ENCODE measurements around the gene CTSH.

The CTSH gene

GRCh38 chr15:78944669-78945407 lies at the start of gene CTSH:
TSS of gene CTSH (minus strand) at chr15:78945046. CDS start at chr15:78944981, 65 bp downstream.
- peak; percentile 27 for DNase-seq

GRCh38 chr15:78993931-78994530 lies 49.2 kb upstream of the CTSH start:
- DNase-seq, result no peak

GRCh38 chr15:78993257-78993930 lies 48.5 kb upstream of the CTSH start:
- DNase-seq, result no peak

GRCh38 chr15:78992416-78993256 lies 47.8 kb upstream of the CTSH start:
- DNase-seq, result no peak

- no peak for DNase-seq
Measured at GRCh38 chr15:78991879-78992278, 47.0 kb upstream of the CTSH start.

GRCh38 chr15:78991476-78991875 lies 46.6 kb upstream of the CTSH start:
- DNase-seq, result no peak

- no peak for DNase-seq
Measured at GRCh38 chr15:78990278-78990677, 45.4 kb upstream of the CTSH start.

- no peak for DNase-seq
Measured at GRCh38 chr15:78989701-78990240, 44.9 kb upstream of the CTSH start.

- no peak for DNase-seq
Measured at GRCh38 chr15:78988361-78988911, 43.6 kb upstream of the CTSH start.

GRCh38 chr15:78987556-78988360 lies 42.9 kb upstream of the CTSH start:
- no peak for DNase-seq

- no peak for DNase-seq
Measured at GRCh38 chr15:78985859-78986475, 41.1 kb upstream of the CTSH start.

- DNase-seq, result no peak
Measured at GRCh38 chr15:78984041-78984440, 39.2 kb upstream of the CTSH start.

- no peak for DNase-seq
Measured at GRCh38 chr15:78983146-78983918, 38.5 kb upstream of the CTSH start.

- DNase-seq, result no peak
Measured at GRCh38 chr15:78982736-78983135, 37.9 kb upstream of the CTSH start.

- DNase-seq, result no peak
Measured at GRCh38 chr15:78981532-78982313, 36.9 kb upstream of the CTSH start.

- DNase-seq, result peak; percentile 24
Measured at GRCh38 chr15:78979456-78980320, 34.8 kb upstream of the CTSH start.

- no peak for DNase-seq
Measured at GRCh38 chr15:78978601-78979179, 33.8 kb upstream of the CTSH start.

All from NCI-H524 treated with DMSO at 0.1 percent for 48 hours (cell line).